ENCODE data around the gene TBC1D24.

DNA sequence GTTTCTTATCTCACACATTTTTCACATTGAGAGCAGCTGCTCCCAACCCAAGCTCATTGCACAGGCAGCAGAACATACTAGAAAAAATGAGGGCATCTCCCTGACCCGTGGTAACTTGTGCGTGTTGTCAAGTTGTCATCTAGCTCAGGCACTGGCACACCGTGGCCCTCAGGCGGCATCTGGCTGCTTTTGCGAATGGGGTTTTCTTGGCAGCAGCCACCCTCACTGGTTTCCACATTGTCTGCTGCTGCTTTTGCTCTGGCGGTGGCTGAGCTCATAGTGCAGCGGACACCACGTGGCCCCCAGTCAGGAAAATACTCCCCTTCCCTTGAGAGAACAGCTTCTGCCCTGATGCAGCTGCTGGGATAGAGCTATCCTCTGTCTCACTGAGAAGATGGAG is 24.4 kb upstream of the TBC1D24 start:
- TF ChIP-seq POLR2AphosphoS5 (IDR thresholded peaks at IDR 0.05; ENCODE audit: low read depth, low read length) (no peak), POU2F2 (IDR thresholded peaks at IDR 0.05; ENCODE audit: low read depth, low read length) (no peak), POLR2A (IDR thresholded peaks at IDR 0.05; ENCODE audit: low read depth, low read length) (no peak)

Data from GM12891 (cell line).